ENCODE measurements around the gene ENPP7. TPM values are rescaled to one million over a fixed set of nuclear protein-coding genes. Genes with fewer than 3 reads are reported as not detected.

ENPP7 gene
- polyA plus RNA-seq, 3 donors, result not detected

DNA sequence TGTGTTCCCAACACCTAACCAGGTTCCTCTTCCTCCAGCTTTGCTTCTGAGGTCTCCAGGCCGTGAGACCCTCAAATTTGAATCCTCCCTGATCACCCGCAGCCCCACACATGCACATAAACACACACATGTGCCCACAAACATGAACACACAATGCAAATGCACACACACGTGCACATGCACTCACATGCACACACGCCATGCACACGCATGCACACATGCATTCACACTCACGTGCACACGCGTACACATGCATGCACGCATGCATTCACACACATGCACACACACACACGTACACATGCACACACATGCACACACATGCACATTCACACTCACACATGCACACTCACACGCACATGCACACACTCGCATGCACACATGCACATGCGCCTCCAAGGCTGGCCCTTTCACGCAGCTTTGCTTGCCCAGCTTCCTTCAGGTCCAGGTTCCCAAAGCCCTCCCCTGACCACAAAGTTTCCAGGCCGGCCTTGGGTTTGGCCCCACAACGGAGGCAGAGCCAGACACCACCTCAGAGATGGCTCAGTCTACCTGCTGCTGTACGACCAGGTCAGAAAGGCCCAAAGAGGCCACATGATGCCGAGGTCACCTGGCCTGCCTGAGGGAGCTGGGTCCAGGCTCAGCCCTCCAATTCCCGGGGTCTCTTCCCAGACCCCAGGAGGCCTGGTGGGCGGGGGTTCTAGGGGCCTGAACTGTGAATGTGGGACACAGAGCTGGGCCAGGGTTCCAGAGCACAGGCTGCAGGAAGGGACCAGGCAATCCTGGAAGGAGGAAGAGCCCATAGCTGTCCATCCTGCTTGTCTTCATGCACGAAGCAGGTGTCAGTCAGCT, 39.5 kb upstream of the ENPP7 start:
- no peak overlapping the region for H3K4me2 ChIP-seq (replicated peaks; ENCODE audit: extremely low read depth, low read length, poor library complexity, severe bottlenecking)
- TF ChIP-seq, protein P1, sequence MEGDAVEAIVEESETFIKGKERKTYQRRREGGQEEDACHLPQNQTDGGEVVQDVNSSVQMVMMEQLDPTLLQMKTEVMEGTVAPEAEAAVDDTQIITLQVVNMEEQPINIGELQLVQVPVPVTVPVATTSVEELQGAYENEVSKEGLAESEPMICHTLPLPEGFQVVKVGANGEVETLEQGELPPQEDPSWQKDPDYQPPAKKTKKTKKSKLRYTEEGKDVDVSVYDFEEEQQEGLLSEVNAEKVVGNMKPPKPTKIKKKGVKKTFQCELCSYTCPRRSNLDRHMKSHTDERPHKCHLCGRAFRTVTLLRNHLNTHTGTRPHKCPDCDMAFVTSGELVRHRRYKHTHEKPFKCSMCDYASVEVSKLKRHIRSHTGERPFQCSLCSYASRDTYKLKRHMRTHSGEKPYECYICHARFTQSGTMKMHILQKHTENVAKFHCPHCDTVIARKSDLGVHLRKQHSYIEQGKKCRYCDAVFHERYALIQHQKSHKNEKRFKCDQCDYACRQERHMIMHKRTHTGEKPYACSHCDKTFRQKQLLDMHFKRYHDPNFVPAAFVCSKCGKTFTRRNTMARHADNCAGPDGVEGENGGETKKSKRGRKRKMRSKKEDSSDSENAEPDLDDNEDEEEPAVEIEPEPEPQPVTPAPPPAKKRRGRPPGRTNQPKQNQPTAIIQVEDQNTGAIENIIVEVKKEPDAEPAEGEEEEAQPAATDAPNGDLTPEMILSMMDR (IDR thresholded peaks at IDR 0.05), result no peak
- H3K9ac ChIP-seq (ENCODE audit: insufficient read depth, low read length, poor library complexity, severe bottlenecking), result no peak overlapping the region
- 89% methylated on average over 16 of the region's 21 CpGs for WGBS (ENCODE audit: insufficient coverage)
- H3K79me2 ChIP-seq (ENCODE audit: insufficient read depth, low read length), result no peaks in the 10 kb centered on the region
- no peaks in the 10 kb centered on the region for H3K4me1 ChIP-seq (ENCODE audit: control insufficient read depth in 1 of 2, insufficient read depth in 2 of 2, low read length in 2 of 2)
- H3K9me3 ChIP-seq (replicated peaks in 1 of 2; ENCODE audit: control insufficient read depth in 1 of 2, insufficient read depth in 1 of 2, low read length in 2 of 2), result no peaks in the 10 kb centered on the region
- H2AFZ ChIP-seq (ENCODE audit: insufficient read depth, low read depth, low read length, poor library complexity, severe bottlenecking), result no peak overlapping the region
- peaks cover 4% of the 10 kb centered on the region for H3K4me1 Mint-ChIP-seq
- H4K20me1 ChIP-seq (ENCODE audit: insufficient read depth, low read length), result no peaks in the 10 kb centered on the region
- no peak overlapping the region for H3K4me3 ChIP-seq (replicated peaks in 1 of 3; ENCODE audit: low read depth in 2 of 3, low read length in 3 of 3)
- peak overlapping the region in 1 of 7 donors; percentile 68 for H3K27ac Mint-ChIP-seq
- intact Hi-C loops (cut with micrococcal nuclease), result no loop called here
- peaks cover 0 to 2% (median 0%) of the 10 kb centered on the region in 7 donors for H3K9me3 Mint-ChIP-seq
- DNase-seq, result no peak
- H3K27ac ChIP-seq (ENCODE audit: low read depth in 1 of 2, low read length in 2 of 2), result no peak overlapping the region
- H3K36me3 ChIP-seq (replicated peaks in 1 of 2; ENCODE audit: control insufficient read depth in 1 of 2, insufficient read depth in 2 of 2, low read length in 2 of 2), result no peaks in the 10 kb centered on the region
- H3K36me3 Mint-ChIP-seq, result no peaks in the 10 kb centered on the region
- H3K27me3 Mint-ChIP-seq (ENCODE audit: low read depth in 3 of 3), result peaks cover 12 to 19% (median 12%) of the 10 kb centered on the region in 3 donors
- no peak overlapping the region for H3K4me3 Mint-ChIP-seq
- H3K27me3 ChIP-seq (ENCODE audit: control insufficient read depth in 2 of 2, insufficient read depth in 2 of 2, low read length in 2 of 2), result no peaks in the 10 kb centered on the region

GRCh38 chr17:79691931-79692330, 38.8 kb upstream of the ENPP7 start:
- Histone ChIP-seq H2AFZ (ENCODE audit: insufficient read depth, low read depth, low read length, poor library complexity, severe bottlenecking) (no peak overlapping the region), H3K36me3 (replicated peaks in 1 of 2; ENCODE audit: control insufficient read depth in 1 of 2, insufficient read depth in 2 of 2, low read length in 2 of 2) (no peaks in the 10 kb centered on the region), H3K79me2 (ENCODE audit: insufficient read depth, low read length) (no peaks in the 10 kb centered on the region), H3K27ac (ENCODE audit: low read depth in 1 of 2, low read length in 2 of 2) (no peak overlapping the region), H3K4me1 (ENCODE audit: control insufficient read depth in 1 of 2, insufficient read depth in 2 of 2, low read length in 2 of 2) (no peaks in the 10 kb centered on the region), H3K4me2 (replicated peaks; ENCODE audit: extremely low read depth, low read length, poor library complexity, severe bottlenecking) (no peak overlapping the region), H3K4me3 (replicated peaks in 1 of 3; ENCODE audit: low read depth in 2 of 3, low read length in 3 of 3) (no peak overlapping the region), H3K9me3 (replicated peaks in 1 of 2; ENCODE audit: control insufficient read depth in 1 of 2, insufficient read depth in 1 of 2, low read length in 2 of 2) (no peaks in the 10 kb centered on the region), H3K27me3 (ENCODE audit: control insufficient read depth in 2 of 2, insufficient read depth in 2 of 2, low read length in 2 of 2) (no peaks in the 10 kb centered on the region), H4K20me1 (ENCODE audit: insufficient read depth, low read length) (no peaks in the 10 kb centered on the region), H3K9ac (ENCODE audit: insufficient read depth, low read length, poor library complexity, severe bottlenecking) (no peak overlapping the region)
- Mint-ChIP-seq H3K27ac (peak overlapping the region in 1 of 7 donors; percentile 68), H3K27me3 (ENCODE audit: low read depth in 3 of 3) (peaks cover 18 to 19% (median 19%) of the 10 kb centered on the region in 3 donors), H3K4me1 (peaks cover 4% of the 10 kb centered on the region), H3K4me3 (no peak overlapping the region), H3K36me3 (no peaks in the 10 kb centered on the region), H3K9me3 (peaks cover 0 to 2% (median 0%) of the 10 kb centered on the region in 7 donors)
- intact Hi-C loops (cut with micrococcal nuclease), result no loop called here
- TF ChIP-seq, protein P1 (IDR thresholded peaks at IDR 0.05), result no peak
- 96% methylated on average over 4 of the region's 9 CpGs for WGBS (ENCODE audit: insufficient coverage)
- no peak for DNase-seq
